Endometrial microvascular endothelial cells (primary cell): ENCODE results near the gene BCKDHA. TPM values are rescaled to one million over a fixed set of nuclear protein-coding genes. Genes with fewer than 3 reads are reported as not detected.

Experiments used
- in situ Hi-C: cut with HindIII; loops from 2 replicates; pipeline ENCODE4 v1.10.0; 2017; ENCODE audit warnings: low sequenced_read_pairs, low pct_unique_long_range_greater_than_20kb; ENCODE audit errors: inconsistent ontology term
- total RNA-seq: library from RNA; depleted of rRNA; stranded (reverse); fragments of >200 nt; gene quantifications from one replicate; pipeline ENCODE4 v1.2.3, GENCODE V29; 2015; ENCODE audit errors: inconsistent ontology term

Gene BCKDHA
- 50.5 TPM for total RNA-seq

DNA sequence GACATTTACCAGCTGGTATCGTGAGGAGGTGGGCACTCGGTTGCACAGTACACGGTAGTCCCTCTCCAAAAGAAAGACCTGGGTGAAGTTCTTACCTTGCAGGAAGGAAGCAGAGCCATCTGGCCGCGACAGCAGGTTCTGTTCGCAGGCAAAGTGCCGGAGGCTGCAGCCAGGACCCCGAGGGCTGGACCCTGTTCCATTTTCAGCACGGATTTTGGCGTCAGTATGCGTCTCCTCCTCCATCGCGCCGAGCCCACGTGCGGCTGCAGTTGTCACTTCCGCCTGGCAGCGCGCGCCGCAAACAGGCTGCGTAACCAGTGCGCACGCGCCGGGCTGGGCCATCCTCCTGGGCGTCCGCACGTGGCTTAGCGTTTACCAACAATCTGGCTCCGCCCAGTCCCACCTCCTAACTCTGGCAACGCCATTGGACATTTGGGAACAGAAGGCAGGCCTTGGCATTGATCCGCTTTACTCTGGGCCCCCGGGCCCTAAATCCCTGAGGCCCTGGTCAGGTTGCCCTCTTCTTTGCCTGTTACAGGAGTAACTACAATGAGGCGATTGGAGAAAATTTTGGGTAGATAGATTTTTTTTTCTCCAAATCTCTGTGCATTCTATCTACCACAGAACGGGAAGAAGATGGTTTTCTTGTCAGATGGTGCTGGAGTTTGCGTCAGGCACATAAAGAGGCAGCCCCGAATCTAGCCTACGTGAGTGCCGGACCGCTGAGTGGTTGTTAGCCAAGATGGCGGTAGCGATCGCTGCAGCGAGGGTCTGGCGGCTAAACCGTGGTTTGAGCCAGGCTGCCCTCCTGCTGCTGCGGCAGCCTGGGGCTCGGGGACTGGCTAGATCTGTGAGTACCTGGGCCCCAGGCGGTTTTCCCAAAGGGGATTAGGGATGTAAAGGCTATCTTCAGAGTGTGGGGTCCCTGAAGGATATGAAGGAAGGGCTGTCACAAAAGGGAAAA lies at the start of gene BCKDHA, which contains the start of gene EXOSC5:
Gene BCKDHA, plus strand, starts transcription at position 733 of the 964 bp plus-strand sequence. Its CDS starts 10 bp downstream, at position 743.
Gene EXOSC5, minus strand, starts transcription at position 274 of the 964 bp plus-strand sequence. Its CDS starts 31 bp downstream, at position 243.
- in situ Hi-C loops, result no loop called here

DNA sequence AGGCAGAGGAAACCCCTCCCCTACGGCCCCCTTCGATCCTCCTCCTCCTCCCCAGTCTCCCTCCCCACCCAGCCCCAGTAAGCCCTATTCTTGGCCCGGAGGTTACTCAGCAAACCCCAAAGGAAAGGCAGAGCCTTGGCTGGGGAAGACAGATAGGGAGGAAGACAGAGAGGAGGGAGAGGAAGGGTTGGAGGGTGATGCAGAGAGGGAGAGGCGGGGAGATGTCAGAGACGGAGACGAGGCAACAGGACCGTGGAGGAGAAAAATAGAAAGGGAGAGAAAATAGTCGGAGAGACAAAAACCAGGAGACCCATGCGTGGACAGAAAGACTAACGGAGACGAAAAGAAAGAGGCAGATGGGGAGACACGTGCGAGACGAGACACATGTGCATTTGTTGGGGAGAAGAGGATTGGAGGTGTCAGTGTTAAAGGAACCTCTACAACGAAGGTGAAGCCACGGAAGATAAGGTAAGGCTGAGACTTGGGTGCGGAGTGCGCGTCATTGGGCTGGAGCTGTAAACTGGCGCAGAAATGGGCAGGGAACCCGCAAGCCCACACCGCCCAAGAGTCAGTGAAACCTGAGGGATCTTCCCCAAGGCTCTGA lies 46.8 kb upstream of the BCKDHA start:
- in situ Hi-C loops, result no loop called here

DNA sequence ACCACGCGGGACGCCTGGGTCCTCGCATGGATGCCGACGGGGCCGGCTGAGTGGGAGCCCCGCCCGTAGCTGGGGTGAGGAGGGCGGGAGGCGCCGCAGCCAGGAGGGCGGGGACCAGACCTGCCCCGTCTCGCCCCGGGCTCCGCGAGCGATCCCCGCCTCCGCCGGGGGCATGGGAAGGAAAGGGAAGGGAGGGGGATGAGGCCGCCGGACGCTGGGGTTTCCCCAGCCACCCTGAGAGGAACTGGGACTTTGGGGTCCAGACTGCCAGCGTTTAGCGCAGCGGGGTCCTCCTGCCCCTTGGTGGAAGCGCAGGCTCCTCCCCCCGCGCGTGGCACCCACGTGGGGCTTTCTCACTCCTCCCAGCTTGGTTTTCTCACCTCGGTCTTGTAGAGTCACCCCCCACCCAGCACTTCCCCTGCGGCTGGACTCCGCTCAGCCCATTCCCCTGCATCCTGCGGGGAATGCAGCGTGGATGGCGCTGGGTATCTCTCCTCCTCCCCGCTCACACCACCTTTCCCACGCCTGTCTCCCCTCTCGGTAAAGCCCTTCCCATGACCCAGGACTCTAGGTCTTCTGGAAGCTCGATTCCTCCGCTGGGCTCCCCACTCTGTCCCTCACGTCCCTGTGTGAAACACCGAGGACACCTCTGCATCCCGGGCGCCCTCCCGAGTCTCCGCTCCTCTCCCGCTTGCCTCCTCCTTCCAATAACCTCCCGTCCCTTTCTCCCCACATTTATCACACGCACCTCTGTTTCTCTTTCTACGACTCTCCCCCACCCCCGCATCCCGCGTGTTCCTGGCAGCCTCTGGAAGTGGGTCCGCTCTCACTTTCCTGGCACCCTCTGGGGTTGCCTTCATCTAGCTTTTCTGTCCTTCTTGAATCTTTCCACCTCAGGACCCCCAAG lies 46.0 kb upstream of the BCKDHA start:
- in situ Hi-C loops, result no loop called here

DNA sequence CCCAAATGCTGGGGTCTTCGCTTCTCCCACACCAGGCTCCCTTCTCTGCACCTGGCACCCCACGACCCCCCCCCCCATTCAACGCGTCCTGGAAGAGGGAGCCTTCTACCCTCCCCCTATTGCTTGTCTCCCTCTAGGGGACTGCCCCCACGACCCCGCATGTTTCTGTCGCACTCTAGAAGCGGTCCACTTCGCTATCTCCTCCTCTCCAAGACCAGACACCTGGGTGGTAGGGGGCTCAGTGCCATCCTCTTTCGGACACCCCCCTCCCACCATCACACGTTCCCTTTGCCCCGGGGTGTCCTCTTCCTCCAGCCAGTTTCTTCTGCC lies 45.4 kb upstream of the BCKDHA start:
- in situ Hi-C loops, result no loop called here

DNA sequence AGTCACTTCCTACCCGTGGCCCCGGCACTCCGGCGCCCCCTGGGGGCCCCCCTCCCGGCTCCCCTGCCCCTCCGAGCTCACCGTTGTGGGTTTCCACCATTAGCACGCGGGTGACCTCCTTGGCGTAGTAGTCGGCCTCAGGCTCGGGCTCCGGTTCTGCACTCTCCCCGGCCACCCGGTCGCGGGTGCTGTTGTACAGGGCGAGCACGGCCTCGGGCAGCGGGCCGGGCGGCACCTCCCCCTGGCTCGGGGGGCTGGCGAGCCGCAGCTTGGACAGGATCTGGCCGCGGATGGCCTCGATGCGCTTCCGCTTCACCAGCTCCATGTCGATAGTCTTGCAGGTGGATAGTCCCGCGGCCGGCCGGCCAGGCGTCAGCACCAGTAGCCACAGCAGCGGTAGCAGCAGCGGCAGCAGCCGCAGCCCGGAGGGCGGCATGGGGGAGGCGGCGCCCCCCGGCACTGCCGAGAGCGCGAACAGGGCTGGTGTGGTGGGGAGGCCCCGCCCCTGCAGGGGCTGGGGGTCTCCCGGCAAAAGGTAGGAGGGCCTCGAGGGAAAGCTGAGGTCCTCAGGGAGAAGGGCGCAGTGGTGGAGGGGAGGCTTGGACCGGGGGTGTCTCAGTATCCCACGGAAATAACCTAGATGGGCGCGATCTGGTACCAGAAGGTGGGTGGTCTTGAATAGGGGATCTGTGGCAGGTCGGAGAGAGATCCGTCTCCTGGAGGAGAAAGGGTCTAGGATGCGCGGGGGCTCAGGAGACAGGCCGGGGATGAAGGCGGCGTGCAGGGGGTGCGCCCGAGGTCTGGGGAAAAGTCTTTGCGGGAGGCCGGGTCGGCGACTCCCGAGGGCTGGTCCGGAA lies 44.8 kb upstream of the BCKDHA start:
- in situ Hi-C loops, result no loop called here

DNA sequence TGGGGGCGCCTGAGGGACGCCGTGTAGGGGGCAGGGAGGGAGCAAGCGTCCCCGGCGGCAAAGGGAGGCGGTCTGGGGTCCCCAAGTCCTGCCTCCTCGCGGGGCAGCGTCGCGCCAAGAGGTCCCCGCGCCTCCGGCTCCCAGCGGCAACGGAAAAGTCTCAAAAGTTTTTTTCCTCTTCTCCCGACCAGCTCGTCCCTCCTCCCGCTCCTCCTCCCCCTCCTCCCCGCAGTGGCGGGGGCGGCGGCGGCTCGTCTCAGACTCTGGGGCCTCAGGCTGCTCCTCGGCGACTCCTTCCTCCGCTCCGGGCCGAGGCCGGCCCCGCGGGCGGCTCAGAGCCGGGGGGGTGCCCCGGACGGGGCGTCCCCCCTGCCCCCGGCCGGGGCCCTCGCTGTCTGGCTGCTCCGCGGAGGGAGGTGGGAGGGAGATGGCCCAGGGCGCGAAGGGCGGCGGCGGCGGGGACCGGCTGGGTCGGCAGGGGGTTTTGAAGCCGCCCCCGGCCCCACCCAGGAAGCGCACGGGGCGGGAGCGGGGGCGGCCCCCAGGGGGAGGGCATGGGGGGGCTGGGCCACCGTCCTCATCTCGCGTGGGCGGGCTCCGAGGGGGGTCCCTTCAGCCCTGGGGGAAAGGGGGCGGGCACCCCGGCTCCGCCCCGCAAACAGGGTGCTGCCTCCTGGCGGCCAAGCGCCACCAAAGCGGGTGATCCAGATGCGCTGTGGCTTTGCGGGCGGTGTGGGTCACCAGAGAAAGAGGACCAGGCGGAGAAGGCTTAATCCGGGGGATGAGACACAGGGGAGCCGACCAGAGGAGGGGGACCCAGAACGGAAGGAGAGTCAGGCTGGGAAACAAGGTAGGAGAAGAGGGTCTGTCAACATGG lies 43.9 kb upstream of the BCKDHA start, which contains the start of gene TGFB1:
Gene TGFB1, minus strand, starts transcription at position 457 of the 877 bp plus-strand sequence. CDS start 878 bp downstream, outside the sequence.
- in situ Hi-C loops, result no loop called here

DNA sequence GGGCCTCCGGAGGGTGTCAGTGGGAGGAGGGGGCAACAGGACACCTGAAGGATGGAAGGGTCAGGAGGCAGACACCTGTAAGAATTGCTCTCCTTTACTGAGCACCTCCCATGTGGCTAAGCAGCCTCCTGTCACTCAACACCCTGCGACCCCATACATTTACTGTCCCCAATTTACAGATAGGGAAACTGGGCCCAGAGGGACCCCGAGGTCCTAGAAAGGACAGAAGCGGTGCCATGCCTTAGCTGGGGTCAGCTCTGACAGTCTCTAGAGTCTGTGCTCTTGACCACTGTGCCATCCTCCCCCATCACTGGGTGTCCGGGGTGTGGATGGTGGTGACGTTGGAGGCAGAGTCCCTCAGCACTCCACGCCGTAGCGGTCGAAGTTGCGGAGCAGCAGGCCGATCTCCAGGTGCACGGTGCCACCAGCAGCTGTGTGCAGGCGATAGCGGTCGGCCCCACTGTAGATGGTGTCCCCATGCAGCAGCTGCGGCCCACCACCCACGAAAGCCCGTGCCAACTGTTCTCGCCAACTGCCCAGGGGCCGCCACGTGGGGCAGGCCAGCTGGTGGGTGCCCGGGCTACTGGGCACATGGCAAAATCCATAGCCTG lies 43.2 kb upstream of the BCKDHA start:
- in situ Hi-C loops, result no loop called here

DNA sequence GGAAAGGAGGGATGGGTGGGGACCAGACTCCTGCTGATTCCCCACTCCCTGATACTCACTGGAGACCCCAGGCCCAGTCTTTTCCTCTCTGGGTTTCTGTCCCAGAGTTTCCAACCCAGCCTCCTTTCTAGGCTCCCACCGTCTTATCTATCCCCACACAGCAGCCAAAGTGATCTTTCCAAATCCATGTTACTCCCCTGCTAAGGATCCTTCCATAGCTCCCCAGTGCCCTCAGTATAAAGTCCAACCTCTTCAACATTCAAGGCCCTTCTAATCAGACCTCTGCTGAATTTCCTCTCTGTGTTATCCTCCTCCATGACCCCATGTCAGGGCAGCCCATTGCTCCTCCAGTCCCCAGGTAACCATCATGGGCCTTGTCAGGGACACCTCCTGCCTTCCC lies 42.6 kb upstream of the BCKDHA start:
- in situ Hi-C loops, result no loop called here

DNA sequence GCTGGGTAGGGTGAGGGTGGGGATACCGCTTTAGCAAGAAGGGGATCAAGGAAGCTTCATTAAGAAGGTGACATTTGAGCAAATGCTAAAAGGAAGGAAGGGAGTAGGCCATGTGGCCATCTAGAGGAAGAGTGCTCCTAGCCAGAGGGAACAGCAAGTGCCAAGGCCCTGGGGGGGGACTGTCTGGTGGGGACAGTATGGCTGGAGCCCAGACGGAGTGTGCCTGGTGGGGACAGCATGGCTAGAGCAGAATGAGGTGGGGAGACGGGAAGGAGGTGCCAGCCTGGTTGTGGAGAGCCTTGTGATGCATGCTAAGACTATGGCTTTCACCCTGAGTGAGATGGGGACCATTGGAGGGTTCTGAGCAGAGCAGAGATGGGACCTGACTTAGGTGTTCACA lies 41.8 kb upstream of the BCKDHA start:
- in situ Hi-C loops, result no loop called here

DNA sequence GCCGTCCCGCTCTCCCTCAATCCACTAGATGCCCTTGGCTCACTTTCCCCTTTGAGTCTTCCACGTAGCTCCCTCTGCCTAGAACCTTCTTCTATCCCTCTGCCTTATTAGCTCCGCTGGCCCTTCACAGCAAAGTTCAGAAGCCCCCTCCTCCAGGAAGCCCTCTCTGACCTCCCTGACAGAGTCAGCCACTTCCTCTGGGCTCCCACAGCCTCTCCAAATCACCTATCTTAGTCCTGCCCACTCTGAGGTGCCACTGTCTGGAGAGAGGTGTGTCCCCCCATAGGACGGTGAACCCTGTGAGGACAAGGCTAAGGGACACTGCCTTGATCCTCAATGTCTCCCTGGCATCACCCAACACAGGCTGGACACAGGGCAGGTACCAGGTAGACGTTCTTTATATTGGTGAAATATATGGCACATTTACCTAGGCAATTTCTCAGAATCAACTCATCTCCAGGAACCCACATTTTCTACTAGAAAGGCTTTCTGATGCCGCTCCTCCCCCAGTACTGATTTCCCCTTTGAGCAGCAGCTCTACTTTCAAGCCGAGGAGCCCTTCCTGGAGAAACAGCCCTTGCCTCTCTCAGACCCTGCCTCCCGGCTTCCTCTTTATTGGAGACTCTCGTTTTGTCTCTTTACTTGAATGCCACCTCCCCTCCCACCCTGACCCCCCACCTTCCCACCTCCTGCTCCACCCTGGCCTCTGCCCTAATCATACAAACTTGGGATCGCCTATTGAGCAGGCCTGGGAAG lies 40.5 kb upstream of the BCKDHA start:
- in situ Hi-C loops, result no loop called here

DNA sequence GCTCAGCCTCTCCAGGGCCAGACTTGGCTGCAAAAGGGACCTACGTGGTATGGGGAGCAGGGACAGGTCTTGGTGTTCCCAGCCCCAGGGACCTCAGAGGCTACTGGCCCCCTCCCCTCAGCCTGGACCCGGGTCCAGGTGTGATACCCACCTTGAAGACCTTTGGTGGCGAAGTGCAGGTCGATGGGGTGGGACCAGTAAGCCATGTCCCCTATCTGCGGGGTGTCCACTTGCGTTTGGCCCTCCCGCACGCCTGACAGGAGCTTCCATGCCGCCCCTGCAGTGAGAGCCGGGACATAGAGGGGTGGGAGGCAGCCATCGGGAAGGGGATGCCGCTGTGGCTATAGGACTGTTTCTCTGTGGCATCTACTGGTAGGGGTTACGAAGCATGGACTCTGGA lies 39.9 kb upstream of the BCKDHA start:
- in situ Hi-C loops, result no loop called here

DNA sequence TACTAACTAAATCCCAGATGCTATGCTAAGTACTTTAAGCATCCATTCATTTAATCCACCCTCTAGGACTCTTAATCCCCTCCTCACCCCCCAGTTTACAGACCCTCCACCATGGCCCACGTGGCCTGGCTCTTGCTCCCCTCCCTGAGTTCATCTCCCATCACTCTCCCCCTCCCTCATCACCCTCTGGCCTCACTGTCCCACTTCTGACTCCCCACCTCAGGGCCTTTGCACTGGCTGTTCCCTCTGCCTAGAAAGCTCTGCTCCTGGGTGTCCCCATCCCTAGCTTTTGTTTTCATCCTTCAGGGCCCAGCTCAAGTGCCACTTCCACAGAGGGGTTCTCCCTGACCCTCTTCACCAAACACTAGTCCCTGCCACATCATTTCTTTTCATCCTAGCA lies 37.9 kb upstream of the BCKDHA start:
- in situ Hi-C loops, result no loop called here

DNA sequence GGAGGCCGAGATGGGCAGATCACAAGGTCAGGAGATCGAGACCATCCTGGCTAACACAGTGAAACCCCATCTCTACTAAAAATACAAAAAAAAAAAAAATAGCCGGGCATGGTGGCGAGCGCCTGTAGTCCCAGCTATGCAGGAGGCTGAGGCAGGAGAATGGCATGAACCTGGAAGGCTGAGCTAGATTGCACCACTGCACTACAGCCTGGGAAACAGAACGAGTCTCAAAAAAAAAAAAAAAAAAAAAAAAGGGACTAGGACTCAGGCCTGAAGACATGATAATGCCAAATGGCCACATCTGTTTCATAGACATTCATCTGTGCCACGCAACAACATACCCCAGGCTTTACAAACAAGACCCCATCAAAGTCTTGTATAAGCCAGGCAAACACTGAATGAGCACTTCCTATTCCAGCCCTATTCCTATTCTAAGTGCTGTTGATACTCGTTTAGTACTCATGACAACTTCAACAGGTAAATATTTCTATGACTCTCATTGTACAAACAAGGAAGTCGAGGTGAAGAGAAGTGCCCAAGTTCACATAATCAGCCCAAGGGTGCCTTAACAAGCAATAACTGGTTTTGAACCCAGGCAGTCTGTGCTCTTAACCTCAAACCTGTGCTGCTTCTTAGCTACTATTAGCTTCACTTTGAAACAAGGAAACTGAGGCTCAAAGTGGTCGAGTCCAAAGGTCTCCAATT lies 35.3 kb upstream of the BCKDHA start:
- in situ Hi-C loops, result no loop called here

DNA sequence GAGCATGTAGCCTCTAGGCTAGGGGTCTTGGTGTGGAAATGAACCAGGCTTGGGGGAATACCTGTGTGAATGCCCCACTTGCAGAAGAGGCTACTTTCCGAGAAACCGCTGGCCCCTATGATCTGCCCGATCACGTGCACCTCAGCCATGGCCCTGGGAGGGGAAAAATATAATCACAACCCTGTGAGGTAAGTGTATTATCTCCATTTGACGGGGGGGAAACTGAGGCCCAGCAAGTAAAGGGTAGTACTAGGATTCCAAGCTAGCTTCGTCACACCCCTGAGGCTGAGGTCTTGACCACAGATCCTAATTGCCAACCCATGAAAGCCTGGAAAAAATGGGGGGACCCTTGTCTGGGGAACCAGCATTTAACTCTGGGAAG lies 34.3 kb upstream of the BCKDHA start:
- in situ Hi-C loops, result no loop called here

DNA sequence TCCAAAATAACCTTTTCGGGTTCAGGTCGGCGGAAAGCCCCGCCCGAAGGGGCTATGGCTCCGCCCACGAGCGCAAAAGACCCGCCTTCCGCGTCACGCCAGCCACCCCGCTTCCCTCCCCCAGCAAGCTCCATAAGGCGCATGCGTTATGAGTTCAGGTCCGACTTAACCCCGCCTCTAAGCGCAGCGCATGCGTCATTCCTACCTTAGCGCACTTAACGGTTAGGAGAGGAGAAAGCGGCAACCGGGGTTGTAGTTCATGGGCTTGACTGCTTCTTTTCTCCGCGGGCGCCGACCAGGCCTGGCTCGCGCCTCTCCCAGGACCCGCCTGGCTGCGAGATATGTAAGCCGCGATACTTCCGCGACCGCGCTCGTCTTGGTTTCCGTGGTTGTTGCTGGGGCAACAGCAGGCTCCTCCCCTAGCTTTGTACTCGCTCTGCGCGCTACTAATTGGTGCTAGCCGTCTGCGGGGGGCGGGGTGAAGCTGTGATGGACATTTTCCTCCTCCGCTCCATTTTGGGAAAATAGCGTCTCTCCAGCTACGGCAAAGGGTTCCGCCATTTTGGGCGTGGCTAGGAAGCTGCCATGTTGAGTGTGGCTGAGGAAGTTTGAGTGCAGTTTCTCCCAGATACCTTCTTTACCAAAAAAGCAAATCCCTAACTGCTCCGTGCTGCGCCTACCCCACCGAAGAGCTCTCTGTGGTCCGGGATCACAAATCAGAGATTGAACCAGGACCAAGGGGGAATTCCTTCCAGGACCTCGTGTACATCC lies 33.7 kb upstream of the BCKDHA start, which contains the start of gene B9D2:
Gene B9D2, minus strand, starts transcription at position 397 of the 771 bp plus-strand sequence. CDS start 630 bp downstream, outside the sequence.
- in situ Hi-C loops, result no loop called here
